GM19463 (cell line): Measurements from ENCODE around the gene SUPT20H.
A peak's percentile ranks its signal among the peaks of the same experiment; 100 is the strongest.

Source experiments
- ATAC-seq: cut with Tn5 transposase; IDR thresholded peaks from one replicate; pipeline ENCODE4 v1.9.1; 2021; ENCODE audit warnings: mild to moderate bottlenecking, moderate library complexity; ENCODE audit not compliant: unreplicated experiment

Gene SUPT20H

GRCh38 chr13:37058910-37059847 is at the start of gene SUPT20H:
TSS of gene SUPT20H (minus strand) at chr13:37059688. CDS start at chr13:37051490, 8,198 bp downstream.
- peak; percentile 98 for ATAC-seq

- no peak for ATAC-seq
Observed at GRCh38 chr13:37109051-37109678, 49.7 kb upstream of the SUPT20H start.

DNA sequence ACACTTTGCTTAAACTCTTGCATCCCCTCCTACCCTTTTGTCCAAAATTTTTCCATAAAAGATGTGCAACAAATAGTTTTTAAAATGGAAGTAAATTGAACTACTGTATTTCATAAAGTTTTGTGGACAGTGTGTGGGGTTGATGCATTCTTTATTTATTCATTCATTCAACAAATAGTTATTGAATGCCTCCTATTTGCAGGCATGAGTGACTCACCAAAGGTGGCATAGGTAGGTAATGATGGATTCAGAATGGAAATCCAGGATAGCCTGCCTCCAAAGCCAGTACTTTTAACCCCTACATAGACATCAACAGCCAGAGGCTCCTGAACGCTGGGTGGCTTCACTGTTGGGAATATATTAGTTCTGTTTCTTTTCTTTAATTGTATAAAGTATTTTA is 48.4 kb upstream of the SUPT20H start:
- ATAC-seq, result no peak

DNA sequence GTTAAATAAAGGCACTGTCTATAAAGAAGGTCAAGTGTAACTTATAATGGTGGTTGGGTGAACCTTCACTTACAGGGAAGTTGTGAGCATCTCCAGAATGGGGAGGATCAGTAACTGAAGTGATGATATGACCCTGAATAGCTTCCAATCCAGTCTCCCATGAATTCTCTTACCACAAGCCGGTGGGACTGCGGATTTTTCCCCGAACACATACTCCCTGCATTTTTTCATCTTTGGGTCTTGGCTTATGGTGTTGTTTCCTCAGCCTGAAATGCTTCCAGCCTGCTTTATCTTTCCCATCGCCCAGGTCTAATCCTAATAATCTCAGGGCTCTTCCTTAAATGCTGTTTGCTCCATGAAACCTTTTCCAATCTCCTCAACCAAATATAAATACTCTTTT is 48.0 kb upstream of the SUPT20H start:
- ATAC-seq, result no peak

DNA sequence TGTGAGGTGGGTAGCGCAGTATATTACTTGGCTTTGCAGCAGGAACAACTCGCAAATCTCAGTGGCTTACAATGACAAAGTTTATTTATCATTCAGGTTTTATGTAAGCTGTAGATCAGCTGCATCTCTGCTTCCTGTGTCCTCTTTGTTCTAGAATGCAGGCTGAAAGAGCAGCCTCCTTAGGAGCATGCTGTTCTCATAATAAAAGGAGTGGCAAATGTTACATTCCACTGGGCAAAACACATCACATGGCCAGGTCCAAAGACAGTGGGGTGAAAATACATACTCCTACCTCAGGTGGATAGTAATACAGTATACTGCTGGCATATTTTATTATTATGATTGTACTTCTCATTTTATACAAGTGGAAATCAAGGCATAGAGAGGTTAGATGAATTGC is 47.2 kb upstream of the SUPT20H start:
- ATAC-seq, result no peak

- ATAC-seq, result no peak
Observed at GRCh38 chr13:37105251-37105714, 45.8 kb upstream of the SUPT20H start, which contains the start of gene CSNK1A1L. TSS of gene CSNK1A1L (minus strand) at chr13:37105664. CDS start at chr13:37105256, 408 bp downstream.

DNA sequence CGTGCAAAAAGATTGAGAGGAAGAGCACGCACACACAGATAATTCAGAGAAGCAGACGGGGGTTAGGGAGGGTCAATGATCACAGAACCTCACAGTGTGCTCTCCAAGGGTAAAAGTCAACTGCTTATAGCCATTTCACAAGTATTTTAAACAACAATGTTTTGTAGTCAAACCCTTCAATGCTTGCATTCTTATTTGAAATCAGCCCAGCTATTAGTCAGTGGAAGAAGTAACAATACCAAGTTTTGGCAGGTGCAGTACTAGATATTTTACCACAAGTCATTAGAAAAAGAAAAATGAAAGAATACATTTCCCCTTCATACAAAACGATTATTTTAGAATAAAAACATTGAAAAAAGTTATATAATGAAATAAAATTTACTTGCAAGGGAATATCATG is 43.4 kb upstream of the SUPT20H start:
- no peak for ATAC-seq

GRCh38 chr13:37101201-37101600 is 41.7 kb upstream of the SUPT20H start:
- no peak for ATAC-seq

DNA sequence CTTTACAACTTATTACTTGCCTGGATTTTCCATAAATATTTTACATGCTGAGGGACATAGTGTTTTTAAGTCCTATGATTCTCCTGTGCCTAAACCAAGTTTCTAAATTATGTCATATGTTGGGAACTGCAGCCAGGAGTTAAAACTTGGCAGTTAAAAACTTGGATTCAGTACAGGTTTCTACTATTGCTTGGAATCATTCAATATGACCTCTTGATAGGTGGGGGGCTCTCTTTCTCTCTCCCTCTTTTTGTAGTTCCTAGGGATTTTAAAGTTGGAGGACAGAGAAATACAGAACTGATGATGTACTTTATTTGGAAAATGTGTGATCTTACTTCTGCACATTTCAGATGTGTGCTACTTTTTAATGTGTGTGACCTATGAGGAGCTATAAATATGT is 41.2 kb upstream of the SUPT20H start:
- no peak for ATAC-seq

DNA sequence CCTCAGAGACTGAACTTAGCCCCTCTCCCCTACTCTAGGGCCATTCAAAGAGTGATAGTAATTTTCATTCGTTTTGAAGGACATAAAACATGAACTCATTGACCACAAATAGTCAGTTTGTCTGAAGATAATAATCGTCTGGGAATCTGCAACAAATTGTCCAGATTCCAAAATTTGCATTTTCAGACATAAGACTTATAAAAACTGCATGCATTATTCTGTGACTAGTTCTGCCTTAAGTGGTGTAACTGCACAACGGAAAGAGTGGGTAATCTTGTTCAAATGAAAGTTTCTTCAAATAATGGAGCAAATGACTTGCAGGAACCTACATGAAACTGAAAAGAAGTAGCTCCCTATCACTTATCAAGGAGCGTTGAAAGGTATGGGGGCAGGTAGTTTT is 37.6 kb upstream of the SUPT20H start:
- no peak for ATAC-seq

- no peak for ATAC-seq
Observed at GRCh38 chr13:37094840-37095239, 35.4 kb upstream of the SUPT20H start.

DNA sequence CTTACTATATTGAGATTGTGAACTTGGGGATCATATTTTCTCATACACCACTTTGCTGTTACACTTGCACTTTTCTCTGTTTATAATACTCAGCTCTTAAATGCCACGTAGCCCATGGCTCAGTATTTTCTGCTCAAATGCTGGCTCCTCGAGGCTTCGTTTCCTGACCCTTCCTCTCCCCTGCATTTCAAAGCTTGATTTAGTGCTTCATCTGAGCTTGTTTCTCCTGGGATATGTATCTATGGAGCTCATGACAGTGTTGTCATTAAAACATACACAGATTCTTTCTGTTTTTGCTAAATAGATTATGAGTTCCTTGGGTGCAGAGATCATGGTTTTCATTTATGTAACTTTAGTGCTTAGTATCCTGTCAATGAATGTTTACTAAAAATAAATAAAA is 34.6 kb upstream of the SUPT20H start:
- ATAC-seq, result no peak

- ATAC-seq, result no peak
Observed at GRCh38 chr13:37091835-37092234, 32.3 kb upstream of the SUPT20H start.

DNA sequence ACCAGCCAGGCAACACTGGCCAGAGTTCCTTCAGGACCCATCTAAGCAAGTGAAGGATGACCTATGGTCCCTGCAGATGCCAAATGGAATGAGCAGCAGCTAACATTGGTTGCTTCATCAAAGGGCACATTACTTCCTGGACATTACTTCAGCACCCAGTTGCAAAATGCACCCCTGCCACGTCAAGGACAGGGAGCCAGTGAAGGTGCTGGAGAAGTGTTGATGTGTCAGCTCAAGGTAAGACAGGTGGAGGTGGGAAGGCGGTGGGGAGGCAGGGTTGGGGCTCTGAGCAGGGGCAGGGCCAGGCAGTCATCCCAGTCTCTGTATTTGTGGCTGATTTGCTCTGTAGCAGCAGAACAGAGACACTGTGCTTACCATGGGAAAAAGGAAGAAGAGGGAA is 31.4 kb upstream of the SUPT20H start:
- no peak for ATAC-seq

GRCh38 chr13:37089495-37089894 is 30.0 kb upstream of the SUPT20H start:
- ATAC-seq, result no peak

GRCh38 chr13:37087486-37087885 is 28.0 kb upstream of the SUPT20H start:
- ATAC-seq, result no peak

- no peak for ATAC-seq
Observed at GRCh38 chr13:37085606-37086005, 26.1 kb upstream of the SUPT20H start.

GRCh38 chr13:37076818-37077217 is 17.3 kb upstream of the SUPT20H start:
- ATAC-seq, result no peak

DNA sequence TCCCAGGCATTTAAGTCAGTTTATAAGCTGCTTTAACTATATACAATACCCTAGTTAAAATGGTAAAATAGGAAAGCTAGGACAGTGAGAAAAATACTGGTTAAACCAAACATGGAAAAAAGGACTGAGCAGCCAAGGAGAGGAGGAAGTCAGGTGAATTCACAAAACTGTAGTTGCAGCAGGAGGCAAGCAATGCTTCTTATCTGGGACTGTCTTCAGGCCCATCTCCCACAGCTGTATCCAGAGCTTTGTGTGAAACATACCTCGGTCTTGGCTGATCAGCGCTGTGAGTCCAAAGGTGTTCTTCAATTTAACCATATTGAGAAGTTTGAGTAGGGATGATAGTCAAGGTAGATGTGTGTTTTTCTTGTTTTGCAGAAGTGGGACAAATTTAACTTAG is 15.7 kb upstream of the SUPT20H start:
- ATAC-seq, result no peak

- no peak for ATAC-seq
Observed at GRCh38 chr13:37074703-37075102, 15.2 kb upstream of the SUPT20H start.

DNA sequence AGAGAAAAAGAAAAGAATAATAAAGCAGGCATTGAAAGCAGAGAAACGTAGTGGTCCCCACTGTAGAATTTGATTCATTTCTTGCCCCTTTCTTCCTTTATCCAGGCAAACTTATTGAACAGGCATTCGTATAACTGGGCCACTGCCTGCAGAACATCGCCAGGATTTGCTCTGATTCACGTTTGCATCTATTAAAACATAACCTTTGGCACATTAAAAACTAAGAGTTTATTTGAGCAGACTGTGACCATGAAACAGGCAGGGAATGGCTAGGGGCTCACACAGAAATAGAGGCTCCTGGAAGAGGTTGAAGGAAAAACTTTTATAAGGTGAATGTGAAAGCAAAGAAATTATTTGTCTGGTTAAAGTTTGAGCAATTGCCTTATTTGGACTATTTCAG is 12.5 kb upstream of the SUPT20H start:
- ATAC-seq, result no peak

GRCh38 chr13:37070956-37071355 is 11.5 kb upstream of the SUPT20H start:
- ATAC-seq, result no peak
